HEK293T (cell line): ENCODE data around the gene SSH2.

Experiments used
- CTBP1 ChIP-seq: fragments of 450-650 bp; IDR thresholded peaks from 2 replicates; pipeline ENCODE4 v1.6.1; 2016; ENCODE audit warnings: borderline replicate concordance
- ELF4 ChIP-seq: fragments of 450-650 bp; IDR thresholded peaks from 2 replicates; pipeline ENCODE4 v1.6.1; 2017; ENCODE audit warnings: antibody characterized with exemption
- FOXM1 ChIP-seq: fragments of 450-650 bp; IDR thresholded peaks from 2 replicates; pipeline ENCODE4 v1.6.1; 2017; ENCODE audit warnings: mild to moderate bottlenecking, borderline replicate concordance
- SP1 ChIP-seq: fragments of 450-650 bp; IDR thresholded peaks from 2 replicates; pipeline ENCODE4 v1.6.1; 2017

GRCh38 chr17:29769225-29769624 lies 160.8 kb downstream of the SSH2 start:
- TF ChIP-seq SP1 = no peak
- TF ChIP-seq ELF4 = no peak
- no peak for TF ChIP-seq FOXM1
- no peak for TF ChIP-seq CTBP1
